SK-N-SH treated with all-trans-retinoic acid at 6 μM for 48 hours (cell line): ENCODE measurements around the gene AP1S1.

Experiments used
- ISL1 ChIP-seq: fragments of 250-450 bp; sonication (Bioruptor Pico); IDR thresholded peaks from 2 replicates; pipeline ENCODE4 v2.1.2; 2022; ENCODE audit warnings: mild to moderate bottlenecking, moderate library complexity
- RARB ChIP-seq: fragments of 250-450 bp; sonication (Bioruptor Pico); IDR thresholded peaks from 2 replicates; pipeline ENCODE4 v1.8.0; 2021; ENCODE audit warnings: mild to moderate bottlenecking, moderate library complexity
- ZNF565 ChIP-seq: fragments of 450-650 bp; formaldehyde crosslinking; conservative IDR thresholded peaks from 2 replicates; pipeline ENCODE4 v1.5.0; 2020; ENCODE audit warnings: low read depth, mild to moderate bottlenecking, moderate library complexity

GRCh38 chr7:101119876-101120275 lies 34.4 kb upstream of the AP1S1 start:
- no peak for TF ChIP-seq RARB (CRISPR knock-in tag)
- no peak for TF ChIP-seq ZNF565 (CRISPR knock-in tag)
- TF ChIP-seq ISL1 = peak; percentile 34; the same call in 1 of the 2 replicates
